ENCODE results near the gene IGDCC3.

GRCh38 chr15:65394280-65394789 lies 16.5 kb upstream of the IGDCC3 start:
- no peak for TF ChIP-seq CTCF (IDR thresholded peaks at IDR 0.05 in 4 of 5, conservative IDR thresholded peaks at IDR 0.05 in 1 of 5)
- TF ChIP-seq POLR2A (IDR thresholded peaks at IDR 0.05): no peak

Measured in gastrocnemius medialis (tissue), 4 donors.